Brain microvascular endothelial cell (primary cell): ENCODE data around the gene TRABD.
A peak's percentile ranks its signal among the peaks of the same experiment; 100 is the strongest.

Experiments used
- DNase-seq: peaks from one replicate; pipeline ENCODE4 v3.0.0-alpha.2; 2020
- H3K27ac ChIP-seq: fragments of 250-450 bp; sonication (Bioruptor Pico); 2 replicates; pipeline ENCODE4 v1.5.1; 2020; ENCODE audit warnings: mild to moderate bottlenecking, moderate library complexity
- H3K27me3 ChIP-seq: fragments of 250-450 bp; sonication (Bioruptor Pico); replicated peaks from 2 replicates; pipeline ENCODE4 v1.5.1; 2020; ENCODE audit warnings: mild to moderate bottlenecking
- H3K36me3 ChIP-seq: fragments of 250-450 bp; sonication (Bioruptor Pico); replicated peaks from 2 replicates; pipeline ENCODE4 v1.5.1; 2020; ENCODE audit warnings: mild to moderate bottlenecking
- H3K4me3 ChIP-seq: 2 replicates; pipeline ENCODE4 v1.5.1; 2011; ENCODE audit warnings: low read depth, mild to moderate bottlenecking, control low read depth, low read length, moderate library complexity
- in situ Hi-C: cut with HindIII; loops from 2 replicates; pipeline ENCODE4 v1.10.0; 2017; ENCODE audit warnings: low sequenced_read_pairs, low pct_ligation_motif_present
- TF ChIP-seq, protein P1 (sequence below): IDR thresholded peaks from 2 replicates; pipeline ENCODE4 v1.5.1; 2011; ENCODE audit warnings: low read depth, mild to moderate bottlenecking, moderate library complexity, low read length, control low read depth, inconsistent platforms; ENCODE audit errors: missing control alignments

TRABD gene

GRCh38 chr22:50184902-50185374 is 775 bp upstream of the TRABD start:
- no peaks in the 10 kb centered on the region for H3K27me3 ChIP-seq
- no peak for DNase-seq
- H3K4me3 ChIP-seq: peak overlapping the region; percentile 61
- TF ChIP-seq, protein P1, sequence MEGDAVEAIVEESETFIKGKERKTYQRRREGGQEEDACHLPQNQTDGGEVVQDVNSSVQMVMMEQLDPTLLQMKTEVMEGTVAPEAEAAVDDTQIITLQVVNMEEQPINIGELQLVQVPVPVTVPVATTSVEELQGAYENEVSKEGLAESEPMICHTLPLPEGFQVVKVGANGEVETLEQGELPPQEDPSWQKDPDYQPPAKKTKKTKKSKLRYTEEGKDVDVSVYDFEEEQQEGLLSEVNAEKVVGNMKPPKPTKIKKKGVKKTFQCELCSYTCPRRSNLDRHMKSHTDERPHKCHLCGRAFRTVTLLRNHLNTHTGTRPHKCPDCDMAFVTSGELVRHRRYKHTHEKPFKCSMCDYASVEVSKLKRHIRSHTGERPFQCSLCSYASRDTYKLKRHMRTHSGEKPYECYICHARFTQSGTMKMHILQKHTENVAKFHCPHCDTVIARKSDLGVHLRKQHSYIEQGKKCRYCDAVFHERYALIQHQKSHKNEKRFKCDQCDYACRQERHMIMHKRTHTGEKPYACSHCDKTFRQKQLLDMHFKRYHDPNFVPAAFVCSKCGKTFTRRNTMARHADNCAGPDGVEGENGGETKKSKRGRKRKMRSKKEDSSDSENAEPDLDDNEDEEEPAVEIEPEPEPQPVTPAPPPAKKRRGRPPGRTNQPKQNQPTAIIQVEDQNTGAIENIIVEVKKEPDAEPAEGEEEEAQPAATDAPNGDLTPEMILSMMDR: no peak
- peaks cover 2% of the 10 kb centered on the region for H3K36me3 ChIP-seq
- H3K27ac ChIP-seq: no peak overlapping the region
- in situ Hi-C loops: no loop called here

- no peak for DNase-seq
- in situ Hi-C loops: no loop called here
- Histone ChIP-seq H3K27me3 (no peaks in the 10 kb centered on the region), H3K27ac (no peak overlapping the region), H3K36me3 (peaks cover 2% of the 10 kb centered on the region), H3K4me3 (peak overlapping the region; percentile 67)
- TF ChIP-seq, protein P1: no peak
Measured at GRCh38 chr22:50186181-50186714, 535 bp downstream of the TRABD start.

DNA sequence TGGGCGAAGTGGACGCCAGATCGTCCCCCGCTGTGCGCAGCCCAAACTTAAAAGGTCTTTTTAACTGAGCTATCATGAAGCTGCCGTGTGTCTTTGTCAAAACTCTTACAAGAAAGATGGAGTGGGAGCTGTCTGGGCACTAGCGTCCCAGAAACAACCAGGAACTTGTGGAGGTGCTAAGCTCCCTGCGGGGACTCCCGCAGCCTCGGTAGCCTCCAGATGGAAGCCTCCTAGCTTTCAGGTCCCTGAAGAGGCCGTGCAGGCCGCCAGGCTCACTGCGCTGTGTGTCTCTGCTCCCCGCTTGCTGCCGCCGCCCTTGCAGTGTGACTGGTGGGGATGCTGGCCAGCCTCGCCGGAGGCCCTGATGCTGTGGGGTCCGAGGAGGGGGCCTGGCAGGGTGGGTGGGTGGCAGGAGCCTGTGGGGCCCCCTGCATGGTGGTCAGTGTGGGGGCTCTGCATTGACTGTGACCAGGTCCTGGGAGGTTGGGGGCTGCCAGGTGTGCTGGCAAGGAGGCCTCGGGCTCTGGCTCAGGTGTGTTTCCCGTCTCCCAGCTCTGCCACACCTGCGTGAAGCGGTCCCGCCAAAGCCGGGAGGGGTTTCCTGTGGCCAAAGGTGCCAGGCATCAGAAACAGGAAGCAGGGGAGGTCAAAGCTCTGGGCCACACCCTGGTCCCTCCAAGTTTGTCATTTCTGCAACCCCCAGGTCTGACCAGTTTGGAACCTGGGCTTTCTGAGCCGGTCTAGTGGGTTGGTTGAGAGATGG is 1.2 kb downstream of the TRABD start:
- Histone ChIP-seq H3K36me3 (peaks cover 6% of the 10 kb centered on the region), H3K27ac (no peak overlapping the region), H3K27me3 (no peaks in the 10 kb centered on the region), H3K4me3 (peak overlapping the region; percentile 67)
- TF ChIP-seq, protein P1: no peak
- in situ Hi-C loops: no loop called here
- DNase-seq: no peak

DNA sequence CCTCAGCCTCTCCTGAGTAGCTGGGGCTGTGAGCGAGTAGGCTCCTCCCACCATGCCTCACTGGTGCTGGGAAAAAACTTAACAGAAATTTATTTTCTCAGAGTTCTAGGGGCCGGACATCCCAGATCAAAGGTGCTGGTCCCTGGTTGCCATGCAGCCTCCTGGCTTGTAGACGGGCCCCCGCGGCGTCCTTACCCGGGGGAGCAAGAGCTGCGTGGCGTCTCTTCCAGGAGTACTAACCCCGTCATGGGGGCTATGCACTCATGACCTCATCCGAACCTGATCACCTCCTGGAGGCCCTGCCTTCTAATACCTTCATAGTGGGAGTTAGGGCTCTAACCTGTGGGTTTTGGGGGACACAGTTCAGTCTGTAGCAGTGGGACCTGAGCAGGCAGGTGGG is 2.6 kb downstream of the TRABD start:
- TF ChIP-seq, protein P1: no peak
- no peak overlapping the region for H3K4me3 ChIP-seq
- H3K27me3 ChIP-seq: no peaks in the 10 kb centered on the region
- H3K27ac ChIP-seq: no peak overlapping the region
- H3K36me3 ChIP-seq: peaks cover 10% of the 10 kb centered on the region
- DNase-seq: no peak
- in situ Hi-C loops: no loop called here

DNA sequence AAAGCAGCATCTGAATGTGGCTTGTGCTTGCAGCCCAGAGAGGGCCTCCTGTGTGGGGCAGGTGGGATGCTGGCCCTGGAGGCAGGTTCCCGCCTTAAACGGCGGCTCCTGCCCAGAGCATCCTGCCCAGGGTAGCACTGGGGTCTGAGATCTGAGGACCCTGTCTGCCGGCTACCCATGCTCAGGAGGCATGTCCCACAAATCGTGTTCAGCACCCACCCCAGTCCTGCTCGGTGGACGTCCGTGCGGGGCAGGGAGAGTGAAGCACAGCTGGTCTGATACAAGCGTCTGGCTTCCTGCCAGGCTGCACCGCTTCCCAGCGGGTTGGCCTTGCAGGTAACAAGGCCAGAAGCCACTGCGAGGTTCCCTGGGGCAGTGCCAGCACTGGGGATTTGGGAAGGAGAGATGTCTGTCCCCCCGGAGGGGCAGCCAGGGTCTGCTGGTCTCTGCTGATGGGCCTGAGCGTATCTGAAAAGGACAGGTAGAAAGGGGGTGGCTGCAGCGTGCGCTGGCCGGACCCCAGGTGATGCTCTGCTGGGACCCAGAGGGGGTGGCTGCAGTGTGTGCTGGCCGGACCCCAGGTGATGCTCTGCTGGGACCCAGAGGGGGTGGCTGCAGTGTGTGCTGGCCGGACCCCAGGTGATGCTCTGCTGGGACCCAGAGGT is 3.6 kb downstream of the TRABD start:
- TF ChIP-seq, protein P1: no peak
- Histone ChIP-seq H3K36me3 (peaks cover 16% of the 10 kb centered on the region), H3K4me3 (no peak overlapping the region), H3K27me3 (no peaks in the 10 kb centered on the region), H3K27ac (no peak overlapping the region)
- in situ Hi-C loops: no loop called here
- no peak for DNase-seq
